DND-41 (cell line): ENCODE results near the gene PLXNA4.

Experiments used
- EZH2 ChIP-seq: IDR thresholded peaks from 3 replicates; pipeline ENCODE4 v1.6.1; 2012; ENCODE audit warnings: borderline replicate concordance, low read depth, mild to moderate bottlenecking, moderate library complexity, low read length, inconsistent platforms; ENCODE audit not compliant: severe bottlenecking
- TF ChIP-seq, protein P1 (sequence below): IDR thresholded peaks from 2 replicates; pipeline ENCODE4 v1.5.1; 2012; ENCODE audit warnings: borderline replicate concordance, low read length, moderate library complexity, mild to moderate bottlenecking; ENCODE audit not compliant: poor library complexity, severe bottlenecking; ENCODE audit errors: extremely low read depth

DNA sequence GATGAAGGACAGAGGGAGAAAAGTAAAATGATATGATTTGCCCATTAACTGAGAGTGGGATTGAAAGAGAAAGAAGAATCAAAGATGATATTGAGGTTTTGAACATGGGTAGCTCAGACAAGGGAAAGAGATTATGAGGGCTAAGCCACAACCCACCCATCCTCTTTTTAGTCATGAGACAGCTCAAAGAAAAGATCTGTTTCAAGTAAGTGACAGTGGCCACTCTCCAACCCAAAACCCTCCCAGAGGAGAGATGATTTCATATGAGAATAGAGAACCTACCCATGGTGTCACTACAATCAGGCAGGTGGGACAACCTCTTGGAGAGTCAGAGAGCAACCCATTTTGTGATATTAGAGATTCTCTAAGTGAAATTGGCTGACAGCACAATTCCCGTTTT lies 32.2 kb downstream of the PLXNA4 start:
- TF ChIP-seq, protein P1, sequence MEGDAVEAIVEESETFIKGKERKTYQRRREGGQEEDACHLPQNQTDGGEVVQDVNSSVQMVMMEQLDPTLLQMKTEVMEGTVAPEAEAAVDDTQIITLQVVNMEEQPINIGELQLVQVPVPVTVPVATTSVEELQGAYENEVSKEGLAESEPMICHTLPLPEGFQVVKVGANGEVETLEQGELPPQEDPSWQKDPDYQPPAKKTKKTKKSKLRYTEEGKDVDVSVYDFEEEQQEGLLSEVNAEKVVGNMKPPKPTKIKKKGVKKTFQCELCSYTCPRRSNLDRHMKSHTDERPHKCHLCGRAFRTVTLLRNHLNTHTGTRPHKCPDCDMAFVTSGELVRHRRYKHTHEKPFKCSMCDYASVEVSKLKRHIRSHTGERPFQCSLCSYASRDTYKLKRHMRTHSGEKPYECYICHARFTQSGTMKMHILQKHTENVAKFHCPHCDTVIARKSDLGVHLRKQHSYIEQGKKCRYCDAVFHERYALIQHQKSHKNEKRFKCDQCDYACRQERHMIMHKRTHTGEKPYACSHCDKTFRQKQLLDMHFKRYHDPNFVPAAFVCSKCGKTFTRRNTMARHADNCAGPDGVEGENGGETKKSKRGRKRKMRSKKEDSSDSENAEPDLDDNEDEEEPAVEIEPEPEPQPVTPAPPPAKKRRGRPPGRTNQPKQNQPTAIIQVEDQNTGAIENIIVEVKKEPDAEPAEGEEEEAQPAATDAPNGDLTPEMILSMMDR, result no peak
- no peak for TF ChIP-seq EZH2
